Neuronal stem cell (in vitro differentiated cells): ENCODE results near the gene MACROD2.
A peak's percentile ranks its signal among the peaks of the same experiment; 100 is the strongest.
"Not testable (repeated sequence)": the region's sequence is repeated elsewhere in the genome, so short reads cannot be mapped to it uniquely, and the experiment has no call there.

Source experiments
- DNase-seq: peaks from one replicate; pipeline ENCODE4 v3.0.0-alpha.2; 2013; ENCODE audit warnings: low spot score
- H2AFZ ChIP-seq: one replicate; pipeline ENCODE4 v1.6.1; 2013; ENCODE audit warnings: mild to moderate bottlenecking, low read length, inconsistent platforms
- H2AK5ac ChIP-seq: 2 replicates; pipeline ENCODE4 v1.6.1; 2013; ENCODE audit warnings: low read depth, mild to moderate bottlenecking, inconsistent platforms, low read length, moderate library complexity, mixed read lengths
- H2BK120ac ChIP-seq: 2 replicates; pipeline ENCODE4 v1.6.1; 2013; ENCODE audit warnings: low read depth, mild to moderate bottlenecking, inconsistent platforms, low read length, moderate library complexity, mixed read lengths
- H2BK12ac ChIP-seq: one replicate; pipeline ENCODE4 v1.6.1; 2013; ENCODE audit warnings: low read length, inconsistent platforms
- H2BK15ac ChIP-seq: 2 replicates; pipeline ENCODE4 v1.6.1; 2013; ENCODE audit warnings: mild to moderate bottlenecking, low read length, inconsistent platforms, mixed read lengths
- H2BK5ac ChIP-seq: one replicate; pipeline ENCODE4 v1.6.1; 2013; ENCODE audit warnings: inconsistent platforms, mild to moderate bottlenecking, low read length, moderate library complexity
- H3K14ac ChIP-seq: one replicate; pipeline ENCODE4 v1.6.1; 2013; ENCODE audit warnings: low read length, inconsistent platforms
- H3K18ac ChIP-seq: 2 replicates; pipeline ENCODE4 v1.6.1; 2013; ENCODE audit warnings: low read length, inconsistent platforms
- H3K23ac ChIP-seq: 2 replicates; pipeline ENCODE4 v1.6.1; 2013; ENCODE audit warnings: low read depth, mild to moderate bottlenecking, mixed read lengths, low read length, inconsistent platforms; ENCODE audit not compliant: poor library complexity
- H3K27ac ChIP-seq: replicated peaks from 3 replicates; pipeline ENCODE4 v1.5.1; 2013; ENCODE audit warnings: low read length, inconsistent platforms
- H3K27me3 ChIP-seq, 3 experiments: 2 replicates each; pipeline ENCODE4 v1.6.1; 2013; ENCODE audit warnings: low read length in 3 of 3, mild to moderate bottlenecking in 2 of 3, inconsistent platforms in 1 of 3, low read depth in 1 of 3, mixed read lengths in 1 of 3, moderate library complexity in 1 of 3; ENCODE audit not compliant: control insufficient read depth in 3 of 3, insufficient read depth in 3 of 3
- H3K36me3 ChIP-seq, 2 donors: replicated peaks in 1 of 2; 2 replicates each; pipeline ENCODE4 v1.6.1; 2013; ENCODE audit warnings: low read length in 2 of 2; ENCODE audit not compliant: control insufficient read depth in 2 of 2, insufficient read depth in 2 of 2
- H3K4ac ChIP-seq: 2 replicates; pipeline ENCODE4 v1.6.1; 2013; ENCODE audit warnings: inconsistent platforms, mild to moderate bottlenecking, low read length, moderate library complexity
- H3K4me1 ChIP-seq, 2 donors: 1 replicate in 1 of 2; 2 replicates in 1 of 2; pipeline ENCODE4 v1.6.1; 2013; ENCODE audit warnings: low read length in 2 of 2, low read depth in 1 of 2; ENCODE audit not compliant: control insufficient read depth in 2 of 2, insufficient read depth in 1 of 2
- H3K4me2 ChIP-seq: one replicate; pipeline ENCODE4 v1.6.1; 2013; ENCODE audit warnings: mild to moderate bottlenecking, low read length, inconsistent platforms; ENCODE audit not compliant: insufficient read depth, poor library complexity, severe bottlenecking
- H3K4me3 ChIP-seq, 2 donors: 2 replicates each; pipeline ENCODE4 v1.5.1; 2013; ENCODE audit warnings: low read length in 2 of 2, mild to moderate bottlenecking in 2 of 2, inconsistent platforms in 1 of 2, moderate library complexity in 1 of 2
- H3K79me1 ChIP-seq: one replicate; pipeline ENCODE4 v1.6.1; 2013; ENCODE audit warnings: low read depth, mild to moderate bottlenecking, inconsistent platforms, low read length, moderate library complexity
- H3K9ac ChIP-seq: one replicate; pipeline ENCODE4 v1.6.1; 2013; ENCODE audit warnings: mild to moderate bottlenecking, low read depth, low read length, inconsistent platforms; ENCODE audit not compliant: poor library complexity
- H3K9me3 ChIP-seq, 2 donors: replicated peaks in 1 of 2; 2 replicates each; pipeline versions ENCODE3 to v1.6.1; 2013; ENCODE audit warnings: low read length in 2 of 2, mild to moderate bottlenecking in 2 of 2, inconsistent platforms in 1 of 2, low read depth in 1 of 2, mixed read lengths in 1 of 2, moderate library complexity in 1 of 2; ENCODE audit not compliant: control insufficient read depth in 2 of 2, insufficient read depth in 1 of 2
- H4K8ac ChIP-seq: one replicate; pipeline ENCODE4 v1.6.1; 2013; ENCODE audit warnings: low read depth, mild to moderate bottlenecking, inconsistent platforms, low read length, moderate library complexity
- H4K91ac ChIP-seq: one replicate; pipeline ENCODE4 v1.6.1; 2013; ENCODE audit warnings: low read length, low read depth, mild to moderate bottlenecking, inconsistent platforms; ENCODE audit not compliant: poor library complexity
- WGBS, 2 donors: extraction: QIAGEN DNeasy Blood & Tissue Kit; methylation state at CpG; one replicate each; pipeline ENCODE4 v1.1.7; 2013; ENCODE audit warnings: missing lambda C conversion rate in 2 of 2, mixed read lengths in 1 of 2; ENCODE audit not compliant: insufficient read length in 2 of 2, insufficient replicate concordance in 1 of 2; ENCODE audit errors: extremely low coverage in 2 of 2; 5-methylcytosine and 5-hydroxymethylcytosine counted together

Gene MACROD2

GRCh38 chr20:15805154-15805553 is 1809.8 kb downstream of the MACROD2 start:
- H2BK120ac ChIP-seq: no peak overlapping the region
- H3K4me2 ChIP-seq: no peak overlapping the region
- H3K23ac ChIP-seq: no peak overlapping the region
- peaks cover 0 to 5% of the 10 kb centered on the region in 2 donors for H3K9me3 ChIP-seq
- no peak overlapping the region for H3K9ac ChIP-seq
- H3K4ac ChIP-seq: no peak overlapping the region
- H2BK5ac ChIP-seq: no peak overlapping the region
- no peak overlapping the region for H2BK12ac ChIP-seq
- no peak overlapping the region for H3K18ac ChIP-seq
- no peak overlapping the region for H4K8ac ChIP-seq
- H4K91ac ChIP-seq: no peak overlapping the region
- no peak overlapping the region for H3K27ac ChIP-seq
- no peaks in the 10 kb centered on the region for H3K4me1 ChIP-seq
- no peak for DNase-seq
- H3K27me3 ChIP-seq: no peaks in the 10 kb centered on the region
- WGBS, 2 donors: no CpG with 5 or more reads among the region's 5 CpGs
- H3K79me1 ChIP-seq: no peaks in the 10 kb centered on the region
- H2AK5ac ChIP-seq: no peak overlapping the region
- H3K14ac ChIP-seq: no peak overlapping the region
- no peaks in the 10 kb centered on the region for H3K36me3 ChIP-seq
- no peak overlapping the region for H3K4me3 ChIP-seq
- H2AFZ ChIP-seq: no peak overlapping the region
- H2BK15ac ChIP-seq: no peak overlapping the region

GRCh38 chr20:15806105-15806504 is 1810.8 kb downstream of the MACROD2 start:
- Histone ChIP-seq H3K27me3 (no peaks in the 10 kb centered on the region), H2BK5ac (no peak overlapping the region), H3K4me2 (no peak overlapping the region), H2BK120ac (no peak overlapping the region), H2AK5ac (no peak overlapping the region), H3K36me3 (no peaks in the 10 kb centered on the region), H3K4me1 (no peaks in the 10 kb centered on the region), H3K4me3 (no peak overlapping the region), H2AFZ (peak overlapping the region; percentile 19), H3K18ac (no peak overlapping the region), H4K8ac (no peak overlapping the region), H2BK12ac (no peak overlapping the region), H3K4ac (no peak overlapping the region), H3K79me1 (no peaks in the 10 kb centered on the region), H3K14ac (no peak overlapping the region), H2BK15ac (no peak overlapping the region), H3K27ac (no peak overlapping the region), H4K91ac (no peak overlapping the region), H3K9ac (no peak overlapping the region), H3K23ac (no peak overlapping the region), H3K9me3 (peaks cover 0 to 5% of the 10 kb centered on the region in 2 donors)
- no peak for DNase-seq
- WGBS, 2 donors: no CpG with 5 or more reads among the region's 3 CpGs

GRCh38 chr20:15807271-15807670 is 1812.0 kb downstream of the MACROD2 start:
- Histone ChIP-seq H2BK5ac (no peak overlapping the region), H3K4ac (no peak overlapping the region), H3K14ac (no peak overlapping the region), H3K9ac (no peak overlapping the region), H3K23ac (no peak overlapping the region), H3K4me1 (no peaks in the 10 kb centered on the region), H2BK120ac (no peak overlapping the region), H3K27ac (no peak overlapping the region), H4K91ac (no peak overlapping the region), H2BK15ac (no peak overlapping the region), H4K8ac (no peak overlapping the region), H2AK5ac (no peak overlapping the region), H3K18ac (no peak overlapping the region), H3K79me1 (no peaks in the 10 kb centered on the region), H2AFZ (no peak overlapping the region), H2BK12ac (no peak overlapping the region), H3K9me3 (peaks cover 0 to 5% of the 10 kb centered on the region in 2 donors), H3K36me3 (no peaks in the 10 kb centered on the region), H3K4me3 (no peak overlapping the region), H3K27me3 (no peaks in the 10 kb centered on the region), H3K4me2 (no peak overlapping the region)
- no peak for DNase-seq
- WGBS, 2 donors: no CpG with 5 or more reads among the region's 5 CpGs

GRCh38 chr20:15807771-15808170 is 1812.5 kb downstream of the MACROD2 start:
- not testable (repeated sequence) for H3K18ac ChIP-seq, H3K4ac ChIP-seq, H2BK12ac ChIP-seq, DNase-seq, H2AK5ac ChIP-seq, H3K4me2 ChIP-seq, H4K8ac ChIP-seq, H4K91ac ChIP-seq, H3K9ac ChIP-seq, H3K36me3 ChIP-seq, H3K79me1 ChIP-seq, H3K27me3 ChIP-seq, H3K9me3 ChIP-seq, H2BK15ac ChIP-seq, H2BK120ac ChIP-seq, H3K14ac ChIP-seq, H2BK5ac ChIP-seq, H3K23ac ChIP-seq, H3K27ac ChIP-seq, H3K4me1 ChIP-seq, H3K4me3 ChIP-seq, H2AFZ ChIP-seq
- WGBS, 2 donors: no CpG with 5 or more reads among the region's 8 CpGs
